NCI-H2227 treated with DMSO at 0.1 percent for 48 hours (cell line): Measurements from ENCODE around the gene CHRDL2.
"Not testable (repeated sequence)": the region's sequence is repeated elsewhere in the genome, so short reads cannot be mapped to it uniquely, and the experiment has no call there.

Experiments used
- DNase-seq: peaks from one replicate; lab custom pipeline; 2025; lab: John Stamatoyannopoulos, UW

CHRDL2 gene, protein sequence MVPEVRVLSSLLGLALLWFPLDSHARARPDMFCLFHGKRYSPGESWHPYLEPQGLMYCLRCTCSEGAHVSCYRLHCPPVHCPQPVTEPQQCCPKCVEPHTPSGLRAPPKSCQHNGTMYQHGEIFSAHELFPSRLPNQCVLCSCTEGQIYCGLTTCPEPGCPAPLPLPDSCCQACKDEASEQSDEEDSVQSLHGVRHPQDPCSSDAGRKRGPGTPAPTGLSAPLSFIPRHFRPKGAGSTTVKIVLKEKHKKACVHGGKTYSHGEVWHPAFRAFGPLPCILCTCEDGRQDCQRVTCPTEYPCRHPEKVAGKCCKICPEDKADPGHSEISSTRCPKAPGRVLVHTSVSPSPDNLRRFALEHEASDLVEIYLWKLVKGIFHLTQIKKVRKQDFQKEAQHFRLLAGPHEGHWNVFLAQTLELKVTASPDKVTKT

DNA sequence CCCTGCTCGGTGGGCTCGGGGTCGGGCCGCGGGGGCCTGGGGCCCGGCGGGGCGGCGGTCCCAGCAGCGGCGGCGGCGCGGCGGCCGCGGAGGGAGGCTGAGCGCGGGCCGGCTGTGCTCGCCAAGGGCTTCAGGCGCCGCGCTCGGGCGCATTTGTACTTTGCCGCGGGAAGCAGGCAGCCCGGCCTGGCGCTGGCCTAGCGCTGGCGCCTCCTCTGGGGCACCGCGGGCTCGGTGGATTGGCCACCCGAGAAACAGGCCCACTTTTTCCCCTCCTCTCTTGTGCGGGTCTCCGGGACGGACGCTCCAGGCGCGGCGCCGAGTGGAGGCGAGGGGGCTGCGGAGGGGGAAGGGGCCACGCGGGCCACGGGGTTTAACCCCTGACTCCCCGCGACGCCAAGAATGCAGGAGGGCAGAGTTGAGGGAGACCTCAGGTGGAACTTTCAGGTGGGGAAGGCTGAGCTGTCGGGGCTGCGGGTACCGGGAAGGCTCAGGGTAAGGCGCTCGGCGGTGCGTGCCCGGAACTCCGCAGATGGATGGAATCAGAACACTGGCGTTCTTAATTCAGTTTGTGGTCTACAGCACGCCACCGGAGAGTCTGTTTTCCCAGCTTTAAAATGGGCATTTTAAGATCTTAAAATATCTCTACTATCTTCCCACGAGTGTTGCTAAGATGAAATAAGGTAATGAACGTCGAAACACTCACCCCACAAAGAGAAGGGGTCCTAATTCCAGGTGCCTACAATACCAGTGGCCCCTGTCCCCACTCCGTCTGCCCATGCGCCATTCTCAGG, at the start of gene CHRDL2:
TSS of gene CHRDL2 (minus strand) at position 126 of the 794 bp plus-strand sequence. CDS start 538 bp downstream, outside the sequence.
- peak; percentile 3 for DNase-seq

DNA sequence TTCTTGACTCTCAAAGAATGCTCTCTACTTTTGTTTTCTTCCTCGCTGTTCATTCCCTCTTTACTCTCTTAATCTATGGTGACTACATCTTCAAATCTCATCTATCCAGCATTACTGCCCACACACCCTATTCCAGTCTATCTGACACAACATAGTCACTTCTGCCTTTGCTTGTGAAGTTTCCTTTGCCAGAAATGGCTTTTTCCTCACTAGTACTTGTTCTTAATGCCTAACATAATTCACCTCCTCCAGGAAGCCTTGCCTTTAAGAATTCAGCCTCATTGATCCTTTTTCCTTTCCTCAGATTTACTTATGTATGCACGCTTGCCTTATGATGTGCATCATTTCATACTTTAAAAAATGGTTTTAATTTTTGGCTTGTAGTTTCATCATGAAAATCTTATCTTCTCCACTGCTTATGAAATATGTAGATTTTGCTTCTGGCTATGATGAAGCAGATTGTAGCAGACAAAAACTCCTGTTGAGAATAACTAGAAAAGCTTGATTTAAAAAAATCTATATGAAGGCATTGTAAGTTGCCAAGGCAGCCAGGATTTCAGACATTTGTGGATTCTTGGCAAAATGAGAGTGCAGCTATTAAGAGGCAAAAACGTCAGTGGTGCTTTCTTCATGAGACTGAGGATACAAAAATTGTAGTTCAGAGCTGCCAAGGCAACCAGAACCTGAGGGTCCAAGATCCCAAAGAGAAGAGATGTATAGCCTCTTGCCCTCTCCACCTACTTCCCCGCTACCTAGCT, 49.2 kb upstream of the CHRDL2 start:
- no peak for DNase-seq

DNA sequence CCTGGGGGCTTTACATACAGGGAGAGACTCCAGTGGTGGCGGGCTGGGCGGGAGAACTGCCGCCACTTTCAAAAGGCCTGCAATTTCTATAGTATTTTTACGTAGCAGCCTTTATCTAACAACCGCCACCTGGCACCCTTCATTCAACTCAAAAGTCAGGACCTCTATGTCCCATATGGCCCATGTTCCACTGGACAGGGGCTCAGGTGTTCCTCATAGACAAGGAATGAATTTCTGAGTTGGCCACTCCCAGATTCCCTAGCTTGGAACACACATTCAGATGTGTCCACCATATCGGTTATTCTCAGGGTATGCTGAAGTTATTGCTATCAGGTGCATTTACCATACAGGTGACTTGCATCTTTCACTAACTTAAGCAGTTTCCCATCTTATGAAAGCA, 47.4 kb upstream of the CHRDL2 start:
- no peak for DNase-seq

DNA sequence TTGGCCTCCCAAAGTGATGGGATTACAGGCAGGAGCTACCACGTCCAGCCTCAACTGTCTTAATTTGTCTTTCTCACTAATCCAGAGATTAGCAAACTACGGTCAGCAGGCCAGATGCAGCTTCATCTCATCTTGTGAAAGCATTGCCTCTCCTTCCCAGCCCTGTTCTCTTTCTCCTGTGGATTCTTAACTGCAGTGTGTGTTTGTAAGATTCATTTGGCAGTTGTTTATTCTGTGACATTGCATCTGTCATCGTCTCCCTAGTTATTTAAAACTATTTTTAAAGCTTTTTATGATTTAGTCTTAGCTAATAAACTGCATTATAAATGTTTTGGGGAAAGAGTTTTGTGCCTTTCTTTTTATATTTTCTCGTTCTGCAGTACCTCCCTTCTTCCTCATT, 46.7 kb upstream of the CHRDL2 start:
- DNase-seq, result no peak

DNA sequence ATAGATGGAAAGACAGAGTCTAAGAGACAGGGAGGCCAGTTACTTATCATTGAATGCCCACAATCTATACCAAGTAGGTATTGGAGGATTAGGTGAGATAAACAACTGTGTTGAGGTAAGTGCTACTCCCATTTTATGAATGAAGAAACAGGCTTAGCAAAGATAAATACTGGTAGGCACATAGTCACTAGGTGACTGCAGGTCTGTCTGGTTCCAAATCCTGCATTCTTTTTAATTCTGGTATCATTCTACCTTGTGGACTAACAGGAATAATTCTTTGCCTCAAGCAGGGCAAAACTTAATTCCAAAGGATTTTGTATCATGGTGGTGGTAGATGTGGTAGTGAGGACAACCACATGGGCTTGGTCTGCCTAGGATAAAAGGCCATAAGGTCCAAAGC, 45.8 kb upstream of the CHRDL2 start:
- DNase-seq, result no peak

DNA sequence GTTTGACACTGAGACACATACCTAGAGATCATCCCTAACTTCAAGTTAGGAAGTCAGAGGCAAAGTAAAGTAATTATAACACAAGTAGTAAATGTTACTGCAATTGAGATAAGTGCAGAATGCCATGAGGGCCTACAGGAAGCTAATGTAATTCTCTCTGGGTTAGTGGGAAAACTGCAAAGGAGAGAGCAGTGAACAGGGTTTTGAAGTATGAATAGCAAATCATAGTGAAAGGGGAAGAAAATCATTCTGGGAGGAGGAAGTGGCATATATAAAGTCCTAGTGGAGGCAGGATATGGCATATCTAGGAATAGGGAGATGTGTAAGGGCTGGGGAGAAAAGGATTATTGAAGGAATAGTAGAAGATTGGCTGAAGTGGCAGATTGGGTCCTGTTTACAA, 45.3 kb upstream of the CHRDL2 start:
- DNase-seq, result no peak

DNA sequence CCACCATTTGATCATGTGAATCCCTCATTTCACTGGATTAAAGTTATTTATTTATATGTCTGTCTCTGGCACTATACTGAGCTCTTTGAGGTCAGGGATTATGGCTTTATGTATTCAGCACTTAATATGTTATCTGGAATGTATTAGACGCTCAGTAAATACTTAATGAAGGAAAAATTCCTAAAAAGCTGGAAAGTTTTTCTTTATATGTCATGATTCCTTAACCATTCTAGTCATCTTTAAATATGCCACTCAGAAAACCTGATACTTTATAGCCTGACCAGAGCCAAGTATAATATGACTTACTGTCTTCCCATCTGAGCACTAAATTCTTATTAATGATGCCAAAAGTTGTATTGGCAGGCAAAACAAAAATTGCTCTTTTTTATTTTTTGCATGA, 44.5 kb upstream of the CHRDL2 start:
- no peak for DNase-seq

DNA sequence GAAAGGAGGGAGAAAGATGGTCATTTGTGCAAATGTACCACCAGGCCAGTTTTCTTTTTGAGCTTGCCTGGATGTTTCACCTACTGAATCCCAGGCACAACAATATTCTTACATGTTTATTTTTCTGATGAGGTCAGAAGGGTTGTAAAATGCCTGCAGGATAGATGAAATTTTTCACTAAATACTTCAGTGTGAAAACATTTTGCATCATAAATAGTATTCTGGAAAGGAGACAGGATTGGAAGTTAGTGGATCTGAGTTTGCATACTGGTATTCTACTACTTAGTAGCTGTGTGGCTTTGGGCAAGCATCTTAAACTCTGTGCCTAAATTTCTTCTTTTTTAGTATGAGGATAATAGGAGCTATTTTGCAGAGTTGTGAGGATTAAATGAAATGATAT, 42.2 kb upstream of the CHRDL2 start:
- no peak for DNase-seq

DNA sequence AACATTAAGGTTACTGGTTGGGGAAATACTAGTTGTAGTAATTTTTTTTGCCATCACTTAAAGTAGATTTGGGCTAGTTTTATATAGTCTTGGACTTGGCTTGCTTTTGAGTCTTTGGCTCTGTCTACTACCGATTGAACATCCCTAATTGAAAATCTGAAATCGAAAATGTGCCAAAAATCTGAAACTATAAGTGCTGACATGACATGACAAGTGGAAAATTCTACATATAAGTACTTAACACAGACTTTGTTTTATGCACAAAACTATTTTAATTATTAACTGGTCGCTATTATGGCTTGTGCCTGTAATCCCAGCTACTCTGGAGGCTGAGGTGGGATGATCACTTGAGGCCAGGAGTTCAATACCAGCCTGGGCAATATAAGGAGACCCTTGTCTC, 39.9 kb upstream of the CHRDL2 start:
- DNase-seq, result no peak

DNA sequence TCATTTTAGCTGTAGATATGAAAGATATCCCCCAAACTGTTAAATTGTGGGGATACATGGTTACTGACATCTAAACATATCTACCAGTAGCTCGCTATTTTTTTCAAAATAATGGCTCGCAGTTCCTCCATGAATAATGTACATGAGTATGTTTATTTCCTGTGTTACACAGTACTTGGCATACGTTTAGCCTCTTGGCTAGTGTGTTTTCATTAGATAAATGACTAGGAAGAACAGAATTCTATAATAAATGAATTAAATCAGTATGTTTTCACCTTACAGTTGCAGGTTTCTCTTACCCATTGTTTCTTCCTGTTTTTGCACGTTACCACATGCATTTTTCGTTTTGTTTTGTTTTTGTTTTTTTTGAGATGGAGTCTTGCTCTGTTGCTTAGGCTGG, 39.2 kb upstream of the CHRDL2 start:
- DNase-seq, result no peak

DNA sequence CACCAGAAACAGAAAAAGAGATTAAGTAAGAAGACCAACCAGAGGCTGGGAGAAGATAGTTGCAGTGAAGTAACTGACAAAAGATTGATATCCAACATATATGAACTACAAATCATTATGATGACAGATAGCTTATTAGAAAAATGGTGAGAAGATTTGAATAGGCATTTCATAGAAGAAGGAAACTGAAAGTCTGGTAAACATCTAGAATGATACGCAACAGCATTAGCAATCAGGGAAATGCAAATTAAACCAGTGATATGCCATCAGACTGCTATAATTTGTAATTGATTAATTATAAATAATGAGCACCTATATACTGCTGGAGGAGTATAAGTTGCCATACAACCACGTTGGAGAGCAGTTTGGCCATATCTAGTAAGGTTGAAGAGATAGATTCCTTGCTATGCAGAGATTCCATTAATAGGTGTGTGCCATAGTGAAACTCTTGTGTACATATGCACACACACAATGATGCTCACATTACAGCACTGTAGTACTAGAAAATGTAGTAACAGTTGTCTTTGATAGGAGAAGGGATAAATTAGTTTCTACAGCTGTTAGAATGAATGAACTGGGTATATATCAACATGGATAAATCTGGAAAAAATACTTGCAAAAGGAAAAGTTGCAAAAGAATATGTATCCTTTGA, 38.0 kb upstream of the CHRDL2 start:
- DNase-seq, result no peak

DNA sequence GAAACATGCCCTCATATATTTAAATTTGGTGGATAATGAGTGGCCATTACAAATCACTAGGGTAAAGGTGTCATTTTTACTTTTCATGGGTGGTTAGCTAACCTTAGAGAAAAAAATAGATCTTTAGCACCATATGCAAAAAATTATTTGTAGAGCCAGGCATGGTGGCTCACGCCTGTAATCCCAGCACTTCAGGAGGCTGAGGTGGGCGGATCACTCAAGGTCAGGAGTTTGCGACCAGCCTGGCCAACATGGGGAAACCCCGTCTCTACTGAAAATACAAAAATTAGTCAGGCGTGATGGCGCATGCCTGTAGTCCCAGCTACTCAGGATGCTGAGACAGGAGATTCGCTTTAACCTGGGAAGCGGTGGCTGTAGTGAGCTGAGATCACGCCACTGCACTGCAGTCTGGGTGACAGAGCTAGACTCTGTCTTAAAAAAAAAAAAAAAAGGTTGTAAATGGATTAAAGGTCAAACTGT, 37.0 kb upstream of the CHRDL2 start:
- not testable (repeated sequence) for DNase-seq

DNA sequence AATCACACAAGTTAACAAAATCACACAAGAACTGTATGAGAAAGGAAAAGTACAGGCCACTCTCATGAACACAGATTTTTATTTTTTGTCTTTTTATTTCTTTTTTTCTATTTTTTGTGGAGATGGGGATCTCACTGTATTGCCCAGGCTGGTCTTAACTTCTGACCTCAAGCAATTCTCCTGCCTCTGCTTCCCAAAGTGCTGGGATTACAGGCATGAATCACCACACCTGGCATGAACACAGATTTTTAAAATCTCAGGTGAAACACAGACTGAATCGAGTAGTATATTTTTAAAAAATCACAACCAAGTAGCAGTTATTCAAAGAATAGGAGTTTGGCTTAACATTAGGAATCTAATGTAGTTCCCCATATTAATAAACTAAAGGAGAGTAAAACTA, 35.7 kb upstream of the CHRDL2 start:
- no peak for DNase-seq

DNA sequence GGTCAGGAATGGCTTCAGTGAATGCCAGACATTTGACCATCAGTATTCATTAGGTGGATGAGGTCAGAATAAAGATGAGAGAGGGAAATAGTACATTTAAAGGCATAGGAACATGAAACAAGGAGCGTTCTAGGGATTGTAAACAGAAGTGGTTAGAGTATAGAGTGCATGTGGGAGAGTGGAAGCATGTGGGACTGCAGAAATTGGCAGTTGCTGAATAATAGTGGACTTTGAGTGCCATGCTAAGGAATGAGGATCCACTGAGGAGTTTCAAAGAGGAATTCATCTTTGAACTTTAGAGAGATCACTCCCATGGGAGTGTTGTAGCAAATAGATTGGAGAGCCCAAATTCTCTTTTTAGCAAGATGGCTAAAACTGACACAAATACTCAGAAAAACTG, 25.3 kb upstream of the CHRDL2 start:
- DNase-seq, result no peak

DNA sequence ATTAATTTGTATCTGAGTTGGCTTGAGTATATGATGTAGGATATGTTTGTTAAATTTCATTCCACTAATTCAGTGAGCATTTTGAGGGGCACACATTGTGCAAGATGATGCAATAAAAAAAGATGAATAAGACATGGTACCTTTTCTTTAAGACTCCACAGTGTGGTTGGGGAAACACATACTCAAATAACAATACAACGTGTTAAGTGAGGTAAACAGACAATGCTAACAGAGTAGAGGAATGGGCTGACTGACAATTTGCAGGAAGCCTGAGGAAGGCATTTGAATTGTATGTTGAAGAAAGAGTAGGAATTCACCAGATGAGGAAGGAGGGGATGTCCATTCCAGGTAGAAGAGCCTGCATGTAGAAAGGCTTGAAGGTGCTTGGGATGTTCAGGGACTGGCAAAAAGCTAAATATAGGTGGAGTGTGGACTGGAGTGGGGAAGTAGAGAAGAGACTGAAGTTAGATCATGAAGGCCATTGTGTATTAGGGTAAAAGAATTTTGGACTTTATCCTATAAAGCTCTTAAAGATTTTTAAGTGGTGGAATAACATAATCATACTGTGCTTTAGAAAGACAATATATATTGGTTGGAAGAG, 24.3 kb upstream of the CHRDL2 start:
- no peak for DNase-seq

DNA sequence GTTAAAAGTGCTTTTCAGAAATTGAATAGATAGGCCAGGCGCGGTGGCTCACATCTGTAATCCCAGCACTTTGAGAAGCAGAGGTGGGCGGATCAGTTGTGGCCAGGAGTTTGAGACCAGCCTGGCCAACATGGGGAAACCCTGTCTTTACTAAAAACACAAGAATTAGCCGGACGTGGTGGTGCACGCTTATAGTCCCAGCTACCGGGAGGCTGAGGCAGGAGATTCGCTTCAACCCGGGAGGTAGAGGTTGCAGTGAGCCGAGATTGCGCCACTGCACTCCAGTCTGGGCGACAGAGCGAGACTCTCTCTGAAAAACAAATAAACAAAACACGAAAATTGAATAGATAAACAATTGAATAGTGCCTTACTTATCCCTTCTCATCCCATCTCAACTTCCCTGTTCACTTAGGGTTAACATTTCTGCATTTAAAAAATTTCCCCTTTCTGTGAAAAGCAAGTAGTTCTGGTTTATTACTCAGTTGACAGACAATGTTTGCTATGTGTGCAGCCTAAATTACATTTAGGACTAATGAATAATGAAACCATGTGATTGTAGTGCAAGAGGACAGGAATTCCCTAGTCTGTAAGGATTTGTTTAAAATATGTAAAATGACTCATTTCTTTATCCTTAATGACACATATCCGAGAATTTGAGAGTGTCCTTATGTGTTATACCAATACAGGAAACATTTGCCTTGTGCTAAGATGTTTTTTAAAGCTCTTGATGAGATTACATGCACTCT, 23.5 kb upstream of the CHRDL2 start:
- DNase-seq, result no peak

DNA sequence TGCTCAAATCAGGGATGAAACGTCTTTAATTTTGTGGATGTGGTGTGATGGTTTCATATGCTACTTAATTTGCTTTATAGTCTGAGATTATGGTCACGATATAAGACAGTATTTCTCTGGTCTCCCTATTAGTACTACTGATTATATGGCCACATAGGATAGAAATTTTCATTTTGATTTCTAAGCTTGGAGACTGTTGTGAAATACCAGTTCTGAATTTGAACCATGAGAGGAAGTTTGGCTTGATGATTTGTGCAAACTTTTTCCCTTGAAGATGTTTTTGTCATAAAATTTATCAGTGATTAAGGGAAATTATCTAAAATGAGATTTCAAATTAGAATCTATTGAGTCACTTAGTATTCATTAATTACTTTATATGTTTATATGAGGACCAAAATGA, 20.1 kb upstream of the CHRDL2 start:
- no peak for DNase-seq

DNA sequence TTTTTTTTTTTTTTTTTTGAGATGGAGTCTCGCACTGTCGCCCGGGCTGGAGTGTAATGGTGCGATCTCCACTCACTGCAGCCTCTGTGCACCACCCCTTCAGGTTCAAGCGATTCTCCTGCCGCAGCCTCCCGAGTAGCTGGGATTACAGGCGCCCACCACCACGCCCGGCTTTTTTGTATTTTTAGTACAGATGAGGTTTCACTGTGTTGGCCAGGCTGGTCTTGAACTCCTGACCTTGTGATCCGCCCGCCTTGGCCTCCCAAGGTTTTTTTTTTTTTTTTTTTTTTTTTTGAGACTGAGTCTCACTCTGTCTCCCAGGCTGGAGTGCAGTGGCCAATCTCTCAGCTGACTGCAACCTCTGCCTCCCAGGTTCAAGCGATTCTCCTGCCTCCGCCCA, 19.4 kb upstream of the CHRDL2 start:
- not testable (repeated sequence) for DNase-seq

DNA sequence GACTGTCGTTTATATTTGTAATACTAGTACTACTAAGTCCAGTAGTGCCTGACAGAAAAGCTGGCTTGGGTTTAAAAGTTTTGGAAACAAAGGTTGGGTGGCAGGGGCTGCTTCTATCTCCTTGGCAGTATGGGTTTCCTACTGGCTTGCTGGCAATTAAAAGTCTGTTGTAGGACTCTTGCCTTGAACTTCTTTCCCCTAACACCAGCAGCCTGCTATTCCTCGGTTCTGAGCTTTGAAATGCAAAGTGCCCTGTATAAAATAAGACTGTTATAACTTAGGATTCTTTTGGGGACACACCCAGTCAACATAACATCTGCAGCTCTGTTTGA, 18.7 kb upstream of the CHRDL2 start:
- DNase-seq, result no peak

DNA sequence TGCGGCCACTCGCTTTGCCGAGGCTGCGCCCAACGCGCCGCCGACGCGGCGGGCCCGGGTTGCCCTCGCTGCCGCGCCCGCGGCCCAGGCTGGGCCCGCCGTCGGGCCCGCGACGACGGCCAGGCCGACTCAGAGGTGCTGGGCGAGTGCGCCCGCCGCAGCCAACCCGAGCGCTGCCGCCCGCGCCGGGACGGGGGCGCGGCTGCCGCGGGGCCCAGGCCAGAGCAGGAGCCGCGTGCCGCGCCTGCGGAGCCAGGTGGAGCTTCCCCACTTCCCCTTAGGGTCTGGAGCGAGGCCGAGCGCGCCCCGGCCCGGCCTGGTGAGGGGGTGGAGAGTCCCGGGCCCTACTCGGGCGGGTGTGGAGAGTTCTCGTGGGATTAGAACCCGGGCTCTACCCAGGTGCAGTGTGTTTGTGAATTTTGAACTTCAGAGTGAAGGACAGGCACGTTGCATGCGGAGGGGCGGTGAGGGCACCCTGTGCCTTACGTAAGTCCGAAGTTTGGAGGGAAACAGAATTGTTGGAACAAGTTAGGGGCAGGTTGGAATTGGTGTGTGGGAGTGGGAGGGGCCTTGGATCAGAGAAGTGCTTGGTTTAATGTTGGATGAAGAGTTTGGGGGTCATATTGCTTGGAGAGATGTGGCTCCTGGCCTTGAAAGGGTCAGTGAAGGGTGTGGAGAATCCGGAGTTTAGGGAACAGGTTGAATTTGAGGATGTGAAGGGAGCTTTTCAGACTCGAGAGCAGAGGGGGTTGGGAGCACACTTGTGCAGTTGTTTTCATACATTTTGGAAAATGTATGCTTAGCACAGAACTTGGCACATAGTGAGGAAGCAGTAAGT, 18.1 kb upstream of the CHRDL2 start:
- DNase-seq, result peak; percentile 32
